NCI-H1694 treated with DMSO at 0.1 percent for 48 hours (cell line): ENCODE measurements around the gene CAMTA1.

Experiments
- DNase-seq: peaks from one replicate; lab custom pipeline; 2025; lab: John Stamatoyannopoulos, UW

CAMTA1 gene

GRCh38 chr1:7435276-7436055 lies 650.2 kb downstream of the CAMTA1 start:
- no peak for DNase-seq

DNA sequence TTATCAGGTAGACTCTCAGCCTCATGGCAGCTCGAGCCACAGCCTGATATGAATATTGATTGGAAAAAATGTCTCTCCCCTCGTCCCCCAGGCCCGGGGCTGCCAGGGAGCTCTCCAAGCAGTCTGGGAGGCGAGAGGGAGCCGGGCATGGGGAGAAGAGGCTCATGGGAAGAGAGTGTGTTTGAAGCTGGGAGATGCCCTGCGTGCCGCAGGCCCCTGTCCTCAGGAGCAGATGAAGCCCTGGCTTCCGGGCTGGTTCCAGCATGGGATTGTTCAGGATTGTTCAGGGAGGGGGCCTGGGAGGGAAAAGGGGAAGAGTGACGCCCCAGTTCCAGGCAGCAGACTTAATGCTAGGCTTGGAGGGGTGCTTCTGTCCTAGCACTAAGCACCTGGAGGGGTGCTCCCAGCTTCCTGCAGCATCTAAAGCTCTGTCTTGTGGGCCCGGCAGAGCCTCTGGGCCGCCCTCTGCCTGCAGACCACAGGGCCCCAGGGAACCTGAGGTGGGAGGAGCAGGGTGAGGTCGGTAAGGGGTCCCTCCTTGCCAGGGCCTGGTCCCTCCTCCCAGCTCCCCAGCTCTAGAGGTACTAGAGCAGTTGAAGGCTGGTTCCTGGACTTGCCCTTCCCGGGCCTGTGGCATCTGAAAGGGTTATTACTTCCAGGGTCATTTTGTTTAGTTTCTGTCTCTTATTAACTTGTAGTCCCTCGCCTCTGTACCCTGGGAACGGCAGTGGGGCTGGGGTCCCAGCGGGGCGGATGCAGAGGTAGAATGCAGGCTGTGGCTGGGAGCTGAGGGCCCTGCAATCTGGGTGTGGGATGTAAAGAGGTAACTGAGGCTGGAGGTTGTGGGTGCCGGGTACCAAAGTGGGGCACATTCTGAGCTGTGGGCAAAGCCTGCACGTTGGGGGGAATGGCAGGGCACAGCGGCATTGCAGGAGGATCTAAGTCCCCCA lies 651.1 kb downstream of the CAMTA1 start:
- no peak for DNase-seq

DNA sequence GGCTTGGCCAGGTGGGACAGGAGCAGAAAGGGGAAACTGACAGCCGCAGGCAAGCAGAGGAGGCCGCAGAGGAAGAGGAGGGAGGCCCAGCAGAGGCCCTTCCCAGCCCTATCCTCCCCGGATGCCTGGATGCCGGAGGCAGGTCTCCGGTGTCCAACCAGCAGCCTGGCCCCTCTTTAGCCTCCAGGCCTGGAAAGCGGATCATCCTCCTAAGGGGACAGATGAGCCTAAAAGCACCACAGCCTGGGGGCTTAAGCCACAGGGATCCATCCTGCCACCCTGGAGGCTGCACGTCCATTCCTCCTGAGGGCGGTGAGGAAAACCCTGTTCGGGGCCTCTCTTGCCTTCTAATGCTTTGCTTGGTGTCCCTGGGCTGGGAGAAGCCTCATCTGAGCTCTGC lies 651.8 kb downstream of the CAMTA1 start:
- DNase-seq: no peak

- no peak for DNase-seq
Observed at GRCh38 chr1:7437608-7438395, 652.5 kb downstream of the CAMTA1 start.

- no peak for DNase-seq
Observed at GRCh38 chr1:7438396-7438785, 653.1 kb downstream of the CAMTA1 start.

DNA sequence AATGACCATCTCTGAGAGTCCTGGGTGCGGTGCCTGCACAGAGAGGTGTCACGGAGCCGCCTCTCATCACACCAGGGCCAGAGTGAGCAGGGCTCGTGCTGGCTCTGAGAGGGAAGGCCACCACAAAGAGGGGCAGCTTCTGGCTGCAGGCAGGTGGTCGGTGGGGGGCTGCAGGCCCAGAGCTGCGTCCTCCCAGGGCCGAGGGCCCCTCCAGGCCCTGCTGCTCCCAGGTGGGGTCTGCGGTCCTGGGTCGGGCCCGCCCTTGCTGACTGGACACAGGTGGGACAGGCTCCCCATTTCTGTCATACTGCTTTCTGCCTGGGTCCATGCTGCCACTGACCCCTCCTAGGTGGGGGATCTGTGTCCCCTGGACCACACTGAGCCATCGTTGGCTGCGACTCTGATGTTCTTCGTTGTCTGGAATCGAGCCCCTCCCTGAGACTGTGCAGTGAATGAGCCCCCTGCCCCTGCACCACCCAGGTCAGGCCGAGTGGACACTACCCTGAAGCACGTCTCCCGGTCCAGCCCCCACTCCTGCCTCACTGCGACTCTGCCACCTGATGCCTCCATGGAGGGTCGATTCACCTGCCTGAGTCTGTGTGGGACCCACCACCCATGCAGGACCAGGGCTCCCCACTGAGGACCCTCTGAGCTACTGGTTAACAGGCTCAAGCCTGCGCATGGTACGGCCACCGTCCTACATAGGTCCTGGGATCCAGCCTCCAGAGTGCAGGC lies 653.8 kb downstream of the CAMTA1 start:
- no peak for DNase-seq

DNA sequence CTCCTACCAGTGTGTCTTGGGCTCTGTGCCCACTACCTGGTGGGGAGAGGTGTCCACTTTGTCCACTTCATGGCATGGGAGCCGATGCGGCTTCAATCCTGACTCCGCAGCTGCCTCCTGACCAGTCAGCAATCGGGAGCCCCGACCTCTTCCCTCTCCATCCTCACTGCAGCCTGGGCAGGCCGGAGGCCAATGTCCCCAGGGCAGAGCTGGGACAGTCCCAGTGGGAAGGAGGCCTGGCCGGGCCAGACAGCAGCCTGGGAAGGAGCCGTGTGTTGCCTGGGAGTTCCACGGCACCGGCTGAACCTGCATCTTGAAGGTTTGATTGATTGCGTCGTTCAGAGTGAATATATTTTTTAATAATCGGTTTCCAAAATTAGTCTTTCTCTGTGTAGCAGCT lies 654.9 kb downstream of the CAMTA1 start:
- DNase-seq: no peak

GRCh38 chr1:7441143-7441841 lies 656.0 kb downstream of the CAMTA1 start:
- no peak for DNase-seq

DNA sequence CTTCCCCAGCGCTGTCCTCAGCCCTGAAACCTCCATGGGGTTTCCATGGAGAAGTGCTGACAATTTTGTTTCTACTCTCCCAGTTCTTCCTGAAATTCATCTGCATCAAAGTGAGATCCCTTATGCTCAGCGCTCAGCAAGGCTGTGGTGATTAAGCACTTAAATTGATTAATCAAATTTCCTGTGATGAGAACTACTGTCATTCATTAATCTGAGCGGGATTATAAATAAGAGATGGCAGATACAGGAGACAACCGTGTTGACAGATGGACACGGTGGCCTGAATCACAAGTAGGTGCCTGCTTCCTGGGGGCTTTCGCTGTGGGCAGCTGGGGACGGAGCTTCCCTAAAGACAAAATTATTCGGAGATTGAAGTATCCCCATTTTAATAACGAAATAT lies 656.8 kb downstream of the CAMTA1 start:
- DNase-seq: no peak

- no peak for DNase-seq
Observed at GRCh38 chr1:7442918-7443317, 657.7 kb downstream of the CAMTA1 start.

GRCh38 chr1:7444363-7444762 lies 659.1 kb downstream of the CAMTA1 start:
- DNase-seq: no peak

DNA sequence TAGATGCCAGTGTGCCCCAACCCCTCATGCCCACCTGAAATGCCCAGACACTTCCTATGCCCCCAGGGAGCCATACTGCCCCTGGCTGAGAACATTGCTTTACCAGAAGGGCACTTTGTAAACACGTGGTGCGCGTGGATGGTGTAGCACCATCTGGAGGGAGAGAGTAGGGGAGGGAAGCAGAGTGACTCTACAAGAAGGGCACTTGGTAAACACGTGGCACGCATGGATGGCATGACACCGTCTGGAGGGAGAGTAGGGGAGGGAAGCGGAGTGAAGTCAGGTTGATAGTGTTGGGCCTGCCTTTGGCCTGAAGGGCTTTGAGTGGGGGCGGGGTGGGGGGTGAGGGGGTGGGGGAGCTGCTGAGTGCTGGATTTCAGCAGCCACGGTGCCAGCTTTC lies 661.8 kb downstream of the CAMTA1 start:
- DNase-seq: peak; percentile 25

GRCh38 chr1:7447736-7448135 lies 662.5 kb downstream of the CAMTA1 start:
- no peak for DNase-seq

- DNase-seq: no peak
Observed at GRCh38 chr1:7448986-7449385, 663.7 kb downstream of the CAMTA1 start.

DNA sequence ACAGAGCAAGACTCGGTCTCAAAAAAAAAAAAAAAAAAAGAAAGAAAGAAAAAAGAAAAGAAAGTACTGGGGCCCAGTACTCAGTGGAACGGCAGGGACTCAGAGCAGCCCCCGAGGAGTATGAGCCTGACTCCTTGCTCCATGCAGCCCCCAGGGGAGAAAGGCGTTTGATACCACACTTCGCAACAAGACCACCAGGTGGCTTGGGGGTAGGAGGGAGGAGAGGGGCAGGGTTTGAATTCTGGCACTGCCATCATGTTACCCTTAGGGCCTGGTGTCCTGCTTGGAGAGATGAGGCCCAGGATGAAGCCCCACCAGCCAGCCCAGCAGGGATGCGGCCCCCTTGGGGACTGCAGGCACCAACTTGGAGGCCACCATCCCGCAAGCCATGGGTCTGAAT lies 664.5 kb downstream of the CAMTA1 start:
- DNase-seq: no peak

GRCh38 chr1:7450838-7451237 lies 665.6 kb downstream of the CAMTA1 start:
- no peak for DNase-seq

DNA sequence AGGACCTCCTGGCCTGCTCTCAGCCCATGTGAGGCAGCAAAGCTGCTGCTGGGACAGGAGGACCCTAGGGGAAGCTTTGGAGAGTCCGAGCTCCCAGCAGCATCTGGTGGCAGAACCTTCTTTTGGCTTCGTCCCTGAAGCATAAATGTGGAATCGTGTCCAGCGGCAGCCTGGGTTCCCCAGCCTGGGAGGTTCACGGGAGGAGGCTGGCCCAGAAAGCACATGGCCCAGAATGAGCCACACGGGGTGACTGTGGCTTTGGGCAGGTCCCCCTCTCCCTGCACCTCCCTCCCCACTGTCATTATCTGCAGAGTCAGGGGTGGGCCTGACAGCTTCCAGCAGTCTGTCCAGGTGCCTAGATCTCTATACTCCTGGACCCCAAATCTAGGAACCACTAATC lies 667.8 kb downstream of the CAMTA1 start:
- DNase-seq: no peak

DNA sequence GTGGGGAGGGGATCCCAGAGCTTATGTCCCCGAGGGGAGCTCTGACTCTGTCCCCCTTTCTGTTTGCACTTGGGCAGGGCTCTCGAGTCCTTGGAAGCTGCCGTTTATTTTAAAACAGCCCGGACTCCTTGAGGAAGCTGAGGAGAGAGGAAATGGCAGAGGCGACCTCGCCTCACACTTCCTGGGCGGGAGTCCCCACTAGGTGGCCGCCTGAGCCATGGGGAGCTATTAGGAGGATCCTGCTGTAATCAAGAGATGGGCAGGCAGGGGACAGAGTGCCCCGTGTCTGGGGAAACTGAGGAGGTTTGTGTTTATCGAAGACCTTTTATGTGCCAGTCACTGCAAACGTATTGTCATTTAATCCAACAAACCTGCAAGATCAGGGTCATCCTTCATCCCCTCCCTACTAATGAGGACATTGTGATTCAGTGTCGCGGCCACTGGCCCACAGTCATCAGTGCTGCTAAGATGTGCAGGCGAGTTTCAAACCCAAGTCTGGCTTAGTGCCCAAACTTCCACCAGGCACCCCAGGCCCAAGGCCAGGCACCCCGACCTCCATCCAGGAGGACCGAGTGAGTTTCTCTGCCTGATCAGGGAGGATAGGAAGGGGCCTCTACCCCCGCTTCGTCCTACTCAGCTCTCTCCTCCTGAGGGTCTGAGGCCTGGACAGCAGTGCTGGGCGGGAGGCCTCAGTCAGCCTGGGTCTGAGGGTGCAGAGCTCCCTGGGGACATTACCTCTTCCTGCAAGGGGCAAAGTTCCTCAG lies 669.0 kb downstream of the CAMTA1 start:
- DNase-seq: no peak

- no peak for DNase-seq
Observed at GRCh38 chr1:7454895-7455784, 669.9 kb downstream of the CAMTA1 start.
